K562 (cell line): Measurements from ENCODE around the gene ACOT7. TPM values are rescaled to one million over a fixed set of nuclear protein-coding genes. Genes with fewer than 3 reads are reported as not detected.

ENCODE experiments used
- ADNP ChIP-seq: fragments of 200-800 bp; sonication (Bioruptor generic); IDR thresholded peaks from 2 replicates; pipeline ENCODE4 v1.6.1; 2016; ENCODE audit warnings: missing genetic modification characterization, missing compliant biosample characterization
- BCL6 ChIP-seq: fragments of 250-450 bp; sonication (Bioruptor Pico); IDR thresholded peaks from 2 replicates; pipeline ENCODE4 v1.4.0; 2020
- DEAF1 ChIP-seq: fragments of 450-650 bp; formaldehyde crosslinking; IDR thresholded peaks from 2 replicates; pipeline ENCODE4 v1.4.0; 2020; ENCODE audit warnings: mild to moderate bottlenecking, moderate library complexity
- E2F1 ChIP-seq: sonication (generic); formaldehyde crosslinking; IDR thresholded peaks from 2 replicates; pipeline ENCODE4 v1.8.1; 2023; ENCODE audit warnings: mild to moderate bottlenecking, missing genetic modification reagents, moderate library complexity
- FOXA3 ChIP-seq, 2 experiments: fragments of 450-650 bp in 1 of 2; sonication (generic) in 1 of 2; formaldehyde crosslinking; IDR thresholded peaks in 1 of 2; conservative IDR thresholded peaks in 1 of 2; 2 replicates each; pipeline versions ENCODE4 v1.4.0 to v1.8.0; 2020 to 2022; ENCODE audit warnings: mild to moderate bottlenecking in 2 of 2, missing genetic modification reagents in 1 of 2
- FOXP4 ChIP-seq: sonication (generic); formaldehyde crosslinking; IDR thresholded peaks from 2 replicates; pipeline ENCODE4 v1.8.0; 2022; ENCODE audit warnings: mild to moderate bottlenecking, missing genetic modification reagents, borderline replicate concordance
- HDAC2 ChIP-seq: fragments of 450-650 bp; IDR thresholded peaks from 2 replicates; pipeline ENCODE4 v1.6.1; 2016; ENCODE audit warnings: mild to moderate bottlenecking
- POLR2H ChIP-seq: IDR thresholded peaks from 2 replicates; pipeline ENCODE4 v1.6.1; 2016; ENCODE audit warnings: missing genetic modification characterization, low read depth, mild to moderate bottlenecking, control low read depth, missing compliant biosample characterization, moderate library complexity
- PYGO2 ChIP-seq: fragments of 450-650 bp; IDR thresholded peaks from 2 replicates; pipeline ENCODE4 v1.6.1; 2016; ENCODE audit warnings: mild to moderate bottlenecking, missing genetic modification characterization, moderate library complexity, missing compliant biosample characterization
- SNIP1 ChIP-seq: fragments of 450-650 bp; IDR thresholded peaks from 2 replicates; pipeline ENCODE4 v1.7.1; 2017; ENCODE audit warnings: low read depth, mild to moderate bottlenecking
- ZBTB7A ChIP-seq: IDR thresholded peaks from 2 replicates; pipeline ENCODE4 v1.6.1; 2011; ENCODE audit warnings: low read depth, mild to moderate bottlenecking, low read length, moderate library complexity, borderline replicate concordance; ENCODE audit not compliant: control insufficient read depth
- ZNF24 ChIP-seq: fragments of 450-650 bp; IDR thresholded peaks from 2 replicates; pipeline ENCODE4 v1.6.1; 2016
- ZNF407 ChIP-seq: fragments of 450-650 bp; IDR thresholded peaks from 2 replicates; pipeline ENCODE4 v1.6.1; 2016; ENCODE audit warnings: low read depth
- ZNF778 ChIP-seq: fragments of 450-650 bp; formaldehyde crosslinking; IDR thresholded peaks from 2 replicates; pipeline ENCODE4 v1.4.0; 2020; ENCODE audit warnings: mild to moderate bottlenecking, moderate library complexity
- polyA plus RNA-seq, 8 experiments: library from polyadenylated mRNA; depleted of rRNA in 4 of 8; stranded (reverse) in 5 of 8; unstranded in 3 of 8; fragments of >200 nt; fragmentation: Nextera tagmentation in 2 of 8; fragmentation: Illumina TruSeq in 1 of 8; extraction: Ambion mirVana in 2 of 8; extraction: Trizol in 1 of 8; gene quantifications; 2 replicates each; pipeline versions ENCODE4 v1.2.1 to v1.2.3, GENCODE V29; 2011 to 2014; ENCODE audit warnings: inconsistent platforms in 1 of 8, missing spikeins in 1 of 8
- total RNA-seq, 7 experiments: library from RNA; depleted of rRNA in 6 of 7; stranded (reverse); fragments of >200 nt in 6 of 7; fragmentation: Illumina TruSeq in 2 of 7; extraction: Trizol in 2 of 7; gene quantifications; 2 replicates each; pipeline versions ENCODE4 v1.2.1 to v1.2.3, GENCODE V29; 2011 to 2021; ENCODE audit warnings: low replicate concordance in 1 of 7

ACOT7 gene
- total and polyA plus RNA-seq, 9 of the 15 experiments (the other 6 are each of a cell fraction or from before 2014, with no cell fraction given), result 7.0 to 92.6 (median 37.2) TPM

GRCh38 chr1:6245086-6245868, 148.3 kb downstream of the ACOT7 start (continued):
- peak; percentile 98 for TF ChIP-seq E2F1 (CRISPR knock-in tag)
- no peak for TF ChIP-seq SNIP1
- peak; percentile 96; the same call in 1 of the 2 replicates for TF ChIP-seq FOXP4 (CRISPR knock-in tag)
- TF ChIP-seq POLR2H (tag), result no peak
- TF ChIP-seq ADNP (tag), result no peak
- peak; percentile 30; the same call in 1 of the 2 replicates for TF ChIP-seq ZBTB7A
- peak in 1 of 2 experiments; percentile 91; a peak in 2 of 4 replicates for TF ChIP-seq FOXA3 (CRISPR knock-in tag; conservative IDR thresholded peaks at IDR 0.05 in 1 of 2, IDR thresholded peaks at IDR 0.05 in 1 of 2)
- no peak for TF ChIP-seq PYGO2 (tag)
- no peak for TF ChIP-seq ZNF407
- 0 out of 2 replicates have a peak, but pooled peaks have one; percentile 15 for TF ChIP-seq BCL6 (CRISPR knock-in tag)
- no peak for TF ChIP-seq ZNF778 (CRISPR knock-in tag)
- no peak for TF ChIP-seq HDAC2
- TF ChIP-seq DEAF1 (CRISPR knock-in tag), result peak; percentile 87
- TF ChIP-seq ZNF24, result peak; percentile 33; the same call in 1 of the 2 replicates
